Loucy (cell line): Measurements from ENCODE around the gene CBX2.

Source experiments
- EZH2phosphoT487 ChIP-seq: fragments of 200-600 bp; IDR thresholded peaks from 2 replicates; pipeline ENCODE4 v1.6.1; 2018; ENCODE audit warnings: antibody characterized with exemption, mild to moderate bottlenecking, moderate library complexity, borderline replicate concordance
- TF ChIP-seq, protein P1 (sequence below): fragments of 200-600 bp; sonication (generic); conservative IDR thresholded peaks from 2 replicates; pipeline ENCODE4 v1.5.1; 2014; ENCODE audit warnings: mild to moderate bottlenecking, antibody characterized with exemption, low read length

DNA sequence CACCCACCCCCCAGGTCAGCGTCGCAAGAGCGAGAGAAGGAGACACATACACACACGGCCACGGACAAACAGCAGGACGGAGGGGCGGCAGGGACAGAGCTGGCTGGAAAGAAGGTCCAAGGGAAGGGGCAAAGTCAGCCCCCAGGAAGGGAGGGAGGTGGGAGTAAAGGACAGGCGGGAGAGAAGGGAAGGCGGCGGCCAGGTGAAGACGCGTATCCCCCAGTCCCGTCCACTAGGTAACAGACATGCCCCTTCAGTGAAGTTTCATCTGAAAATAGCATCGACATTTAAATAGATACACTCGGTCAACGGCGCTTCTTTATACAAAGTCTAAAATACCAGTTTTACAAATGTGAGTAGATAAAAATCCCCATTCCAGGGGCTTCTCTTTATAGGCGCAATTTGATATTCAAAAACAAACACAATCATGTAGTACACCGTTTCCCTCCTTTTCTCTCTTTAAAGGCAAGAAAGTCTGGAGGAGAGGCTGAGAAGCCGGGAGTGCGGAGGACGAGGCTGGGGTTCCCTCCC, 14.5 kb downstream of the CBX2 start:
- TF ChIP-seq, protein P1, sequence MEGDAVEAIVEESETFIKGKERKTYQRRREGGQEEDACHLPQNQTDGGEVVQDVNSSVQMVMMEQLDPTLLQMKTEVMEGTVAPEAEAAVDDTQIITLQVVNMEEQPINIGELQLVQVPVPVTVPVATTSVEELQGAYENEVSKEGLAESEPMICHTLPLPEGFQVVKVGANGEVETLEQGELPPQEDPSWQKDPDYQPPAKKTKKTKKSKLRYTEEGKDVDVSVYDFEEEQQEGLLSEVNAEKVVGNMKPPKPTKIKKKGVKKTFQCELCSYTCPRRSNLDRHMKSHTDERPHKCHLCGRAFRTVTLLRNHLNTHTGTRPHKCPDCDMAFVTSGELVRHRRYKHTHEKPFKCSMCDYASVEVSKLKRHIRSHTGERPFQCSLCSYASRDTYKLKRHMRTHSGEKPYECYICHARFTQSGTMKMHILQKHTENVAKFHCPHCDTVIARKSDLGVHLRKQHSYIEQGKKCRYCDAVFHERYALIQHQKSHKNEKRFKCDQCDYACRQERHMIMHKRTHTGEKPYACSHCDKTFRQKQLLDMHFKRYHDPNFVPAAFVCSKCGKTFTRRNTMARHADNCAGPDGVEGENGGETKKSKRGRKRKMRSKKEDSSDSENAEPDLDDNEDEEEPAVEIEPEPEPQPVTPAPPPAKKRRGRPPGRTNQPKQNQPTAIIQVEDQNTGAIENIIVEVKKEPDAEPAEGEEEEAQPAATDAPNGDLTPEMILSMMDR: no peak
- TF ChIP-seq EZH2phosphoT487: no peak
